Measurements from ENCODE around the gene AGAP1. TPM values are rescaled to one million over a fixed set of nuclear protein-coding genes. Genes with fewer than 3 reads are reported as not detected.

AGAP1 gene
- total and polyA plus RNA-seq, 9 donors, result 5.7 to 32.2 (median 20.2) TPM

GRCh38 chr2:235935773-235936172 is 441.9 kb downstream of the AGAP1 start:
- Histone ChIP-seq H3K4me1 (ENCODE audit: insufficient read depth) (peaks cover 2% of the 10 kb centered on the region), H3K4me3 (no peak overlapping the region), H3K27me3 (no peaks in the 10 kb centered on the region), H3K27ac (no peak overlapping the region), H3K36me3 (no peaks in the 10 kb centered on the region), H3K9me3 (no peaks in the 10 kb centered on the region)
- intact Hi-C loops (cut with DNase I), result no loop called here
- TF ChIP-seq EP300 (IDR thresholded peaks at IDR 0.05) (no peak), POLR2A (IDR thresholded peaks at IDR 0.05) (no peak), CTCF (IDR thresholded peaks at IDR 0.05) (no peak)
- 95 to 96% (median 95%) methylated on average over 13 of the region's 13 CpGs for WGBS, 3 donors
- no peak for DNase-seq

DNA sequence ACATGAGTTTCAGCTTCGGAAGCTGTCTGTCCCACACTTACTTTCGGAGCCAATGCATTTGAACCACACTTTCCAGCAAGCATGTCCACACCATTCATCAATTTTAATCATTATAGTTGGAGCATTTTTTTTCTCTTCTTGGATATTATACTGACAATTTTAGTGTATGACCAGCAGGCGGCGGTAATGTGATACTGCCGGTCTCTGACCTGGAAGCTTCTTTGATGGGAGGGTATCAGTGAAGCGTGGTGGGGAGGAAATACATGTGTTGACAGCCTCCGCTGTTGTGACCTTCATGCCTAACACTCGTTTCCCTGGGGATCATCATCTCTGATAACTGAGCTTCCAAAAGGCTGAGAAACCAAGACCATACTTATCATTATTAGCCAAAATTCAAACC is 442.6 kb downstream of the AGAP1 start:
- no peak for DNase-seq
- TF ChIP-seq CTCF (IDR thresholded peaks at IDR 0.05) (no peak), POLR2A (IDR thresholded peaks at IDR 0.05) (no peak), EP300 (IDR thresholded peaks at IDR 0.05) (no peak)
- no peak overlapping the region for H3K27ac ChIP-seq
- no peak overlapping the region for H3K4me3 ChIP-seq
- H3K36me3 ChIP-seq, result no peaks in the 10 kb centered on the region
- intact Hi-C loops (cut with DNase I), result no loop called here
- WGBS, 3 donors, result 62 to 74% (median 71%) methylated on average over 8 of the region's 8 CpGs
- H3K4me1 ChIP-seq (ENCODE audit: insufficient read depth), result peaks cover 2% of the 10 kb centered on the region
- H3K27me3 ChIP-seq, result no peaks in the 10 kb centered on the region
- no peaks in the 10 kb centered on the region for H3K9me3 ChIP-seq

DNA sequence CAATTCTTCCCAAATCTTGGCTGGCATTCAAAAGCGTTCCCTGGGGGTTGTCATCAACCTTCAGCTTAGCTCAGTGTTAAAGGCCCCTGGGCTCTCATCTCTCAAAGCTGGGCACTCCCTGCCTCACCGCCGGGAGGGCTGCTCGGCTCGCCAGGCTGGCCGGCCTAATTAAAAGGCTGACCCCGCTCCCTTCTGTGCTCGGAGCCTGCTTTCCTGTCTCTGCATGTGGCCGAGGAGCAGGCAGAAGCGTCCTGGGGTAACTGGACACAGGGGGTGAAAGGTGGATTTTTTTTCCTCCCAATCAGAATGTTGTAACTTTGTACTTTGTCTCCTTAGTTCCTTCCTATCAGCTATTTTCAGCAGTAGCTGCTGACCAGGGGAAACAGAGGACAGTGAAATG is 443.2 kb downstream of the AGAP1 start:
- 58 to 79% (median 64%) methylated on average over 10 of the region's 10 CpGs for WGBS, 3 donors
- Histone ChIP-seq H3K27me3 (no peaks in the 10 kb centered on the region), H3K36me3 (no peaks in the 10 kb centered on the region), H3K9me3 (no peaks in the 10 kb centered on the region), H3K27ac (no peak overlapping the region), H3K4me3 (no peak overlapping the region), H3K4me1 (ENCODE audit: insufficient read depth) (peaks cover 2% of the 10 kb centered on the region)
- TF ChIP-seq EP300 (IDR thresholded peaks at IDR 0.05), result no peak
- TF ChIP-seq POLR2A (IDR thresholded peaks at IDR 0.05), result no peak
- TF ChIP-seq CTCF (IDR thresholded peaks at IDR 0.05), result no peak
- no peak for DNase-seq
- intact Hi-C loops (cut with DNase I), result no loop called here

DNA sequence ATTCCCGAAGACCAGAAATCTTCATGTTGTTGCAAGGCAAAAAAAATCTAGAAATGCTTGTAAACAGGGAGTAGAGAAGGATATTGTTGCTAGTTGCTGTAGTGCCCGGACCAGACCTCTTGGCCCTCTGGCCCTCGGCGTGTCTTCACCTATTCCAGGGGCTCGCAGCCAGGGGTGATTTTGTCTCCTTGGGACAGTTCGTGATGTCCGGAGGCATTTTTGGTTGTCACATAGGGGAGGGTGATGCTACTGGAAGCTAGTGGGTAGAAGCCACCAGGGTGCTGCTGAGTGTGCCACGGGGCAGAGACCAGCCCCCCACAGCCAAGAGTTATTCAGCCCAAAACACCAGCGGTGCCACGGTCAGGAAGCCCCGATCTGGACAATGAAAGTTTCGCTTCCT is 443.7 kb downstream of the AGAP1 start:
- no peak overlapping the region for H3K4me3 ChIP-seq
- 93 to 96% (median 93%) methylated on average over 12 of the region's 12 CpGs for WGBS, 3 donors
- no peaks in the 10 kb centered on the region for H3K27me3 ChIP-seq
- DNase-seq, result no peak
- no peak for TF ChIP-seq POLR2A (IDR thresholded peaks at IDR 0.05)
- TF ChIP-seq CTCF (IDR thresholded peaks at IDR 0.05), result no peak
- TF ChIP-seq EP300 (IDR thresholded peaks at IDR 0.05), result no peak
- no peaks in the 10 kb centered on the region for H3K36me3 ChIP-seq
- H3K4me1 ChIP-seq (ENCODE audit: insufficient read depth), result peaks cover 2% of the 10 kb centered on the region
- no peak overlapping the region for H3K27ac ChIP-seq
- no peaks in the 10 kb centered on the region for H3K9me3 ChIP-seq
- intact Hi-C loops (cut with DNase I), result no loop called here

DNA sequence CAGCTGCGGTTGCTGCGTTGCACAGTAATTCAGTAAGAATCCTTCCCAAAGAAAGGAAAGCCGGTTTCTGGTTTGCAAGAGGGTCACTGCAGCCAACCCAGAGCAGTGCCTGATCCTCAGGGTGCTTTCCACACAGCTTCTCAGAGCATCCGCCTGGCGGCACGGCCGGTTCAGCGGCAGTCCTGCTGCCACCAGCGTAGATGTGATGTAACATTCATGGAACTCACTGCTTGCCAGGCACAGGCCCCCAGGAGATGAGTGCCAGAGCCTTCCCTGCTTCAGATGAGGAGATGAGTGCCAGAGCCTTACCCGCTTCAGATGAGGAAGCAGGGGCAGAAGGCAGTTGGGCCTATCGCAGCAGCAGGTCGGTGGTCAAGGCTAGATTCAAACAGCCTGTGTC is 444.1 kb downstream of the AGAP1 start:
- no peaks in the 10 kb centered on the region for H3K36me3 ChIP-seq
- no peak for DNase-seq
- H3K27me3 ChIP-seq, result no peaks in the 10 kb centered on the region
- H3K4me3 ChIP-seq, result no peak overlapping the region
- 81 to 96% (median 83%) methylated on average over 12 of the region's 12 CpGs for WGBS, 3 donors
- TF ChIP-seq CTCF (IDR thresholded peaks at IDR 0.05) (no peak), POLR2A (IDR thresholded peaks at IDR 0.05) (no peak), EP300 (IDR thresholded peaks at IDR 0.05) (no peak)
- intact Hi-C loops (cut with DNase I), result no loop called here
- no peak overlapping the region for H3K27ac ChIP-seq
- H3K9me3 ChIP-seq, result no peaks in the 10 kb centered on the region
- H3K4me1 ChIP-seq (ENCODE audit: insufficient read depth), result peaks cover 2% of the 10 kb centered on the region
